Panc1 (cell line): ENCODE data around the gene CCN2. TPM values are rescaled to one million over a fixed set of nuclear protein-coding genes. Genes with fewer than 3 reads are reported as not detected.

ENCODE experiments used
- ATAC-seq: fragments of 200-7000 bp; cut with Tn5 transposase; 2 replicates; pipeline ENCODE4 v1.9.1; 2020; ENCODE audit warnings: mild to moderate bottlenecking, moderate library complexity
- BruUV-seq: library from RNA; stranded (reverse); fragments of 400-500 nt; replicated peaks from 2 replicates; lab custom pipeline; 2021; lab: Mats Ljungman, UMichigan
- CTCF ChIA-PET: fragments of 300-600 bp; sonication (Branson Sonifier 250); formaldehyde crosslinking; loops from one replicate; lab custom pipeline; 2022; ENCODE audit warnings: antibody characterized with exemption; lab: Charles Lee
- POLR2A ChIA-PET: fragments of 300-600 bp; sonication (Branson Sonifier 250); formaldehyde crosslinking; loops from one replicate; lab custom pipeline; 2022; ENCODE audit warnings: antibody characterized with exemption; lab: Charles Lee
- DNase-seq: peaks from one replicate; pipeline ENCODE4 v3.0.0-alpha.2; 2010; ENCODE audit warnings: low read depth, low spot score
- H3K27ac ChIP-seq: 2 replicates; pipeline ENCODE4 v1.5.1; 2011; ENCODE audit warnings: mild to moderate bottlenecking, low read length, inconsistent platforms
- H3K27me3 ChIP-seq: fragments of 200-500 bp; sonication (Bioruptor generic); 2 replicates; pipeline ENCODE4 v1.6.0; 2014; ENCODE audit warnings: low read length, inconsistent platforms; ENCODE audit not compliant: control insufficient read depth, insufficient read depth
- H3K36me3 ChIP-seq: fragments of 200-500 bp; sonication (Bioruptor generic); 2 replicates; pipeline ENCODE4 v1.5.1; 2014; ENCODE audit warnings: inconsistent platforms, mild to moderate bottlenecking, low read length, moderate library complexity; ENCODE audit not compliant: control insufficient read depth, insufficient read depth
- H3K4me1 ChIP-seq: 2 replicates; pipeline ENCODE4 v1.5.1; 2011; ENCODE audit warnings: inconsistent platforms, mild to moderate bottlenecking, low read length, moderate library complexity; ENCODE audit not compliant: control insufficient read depth, insufficient read depth
- H3K4me3 ChIP-seq, 2 experiments: 2 replicates each; pipeline ENCODE4 v1.5.1; 2011 to 2012; ENCODE audit warnings: low read depth in 2 of 2, low read length in 2 of 2, mild to moderate bottlenecking in 2 of 2, inconsistent platforms in 1 of 2, moderate library complexity in 1 of 2
- H3K9me3 ChIP-seq: fragments of 200-500 bp; sonication (Bioruptor generic); 2 replicates; pipeline ENCODE4 v1.5.1; 2014; ENCODE audit warnings: low read depth, mild to moderate bottlenecking, inconsistent platforms, low read length, moderate library complexity; ENCODE audit not compliant: control insufficient read depth, insufficient read depth
- CTCF ChIP-seq: fragments of 450-650 bp; IDR thresholded peaks from 2 replicates; pipeline ENCODE4 v1.5.1; 2017; ENCODE audit warnings: mild to moderate bottlenecking
- POLR2AphosphoS5 ChIP-seq: IDR thresholded peaks from 2 replicates; pipeline ENCODE4 v1.6.1; 2012; ENCODE audit warnings: mild to moderate bottlenecking, low read depth, low read length, moderate library complexity
- REST ChIP-seq, 2 experiments: IDR thresholded peaks; 2 replicates each; pipeline ENCODE4 v1.6.1; 2011 to 2012; ENCODE audit warnings: low read depth in 2 of 2, control low read depth in 1 of 2, low read length in 1 of 2, mild to moderate bottlenecking in 1 of 2, moderate library complexity in 1 of 2; ENCODE audit not compliant: insufficient read depth in 1 of 2
- SIN3A ChIP-seq: IDR thresholded peaks from 2 replicates; pipeline ENCODE4 v1.6.1; 2012; ENCODE audit warnings: low read depth, mild to moderate bottlenecking, low read length, moderate library complexity, borderline replicate concordance; ENCODE audit not compliant: insufficient read depth
- TCF7L2 ChIP-seq: IDR thresholded peaks from 2 replicates; pipeline ENCODE4 v1.6.1; 2011; ENCODE audit warnings: mild to moderate bottlenecking, low read depth, low read length, inconsistent platforms
- in situ Hi-C: cut with HindIII; loops from 2 replicates; pipeline ENCODE4 v1.10.0; 2016; ENCODE audit warnings: low sequenced_read_pairs, low pct_unique_long_range_greater_than_20kb
- intact Hi-C: fragments of 100-400 bp; cut with micrococcal nuclease; formaldehyde crosslinking; loops from one replicate; pipeline ENCODE4 v1.10.0; 2022; ENCODE audit not compliant: unreplicated experiment
- total RNA-seq: library from RNA; stranded (reverse); gene quantifications from one replicate; pipeline ENCODE4 v1.2.1, GENCODE V29; 2021; ENCODE audit not compliant: unreplicated experiment

The CCN2 gene
- total RNA-seq, 1 experiment from 2014 or later: 155 TPM

DNA sequence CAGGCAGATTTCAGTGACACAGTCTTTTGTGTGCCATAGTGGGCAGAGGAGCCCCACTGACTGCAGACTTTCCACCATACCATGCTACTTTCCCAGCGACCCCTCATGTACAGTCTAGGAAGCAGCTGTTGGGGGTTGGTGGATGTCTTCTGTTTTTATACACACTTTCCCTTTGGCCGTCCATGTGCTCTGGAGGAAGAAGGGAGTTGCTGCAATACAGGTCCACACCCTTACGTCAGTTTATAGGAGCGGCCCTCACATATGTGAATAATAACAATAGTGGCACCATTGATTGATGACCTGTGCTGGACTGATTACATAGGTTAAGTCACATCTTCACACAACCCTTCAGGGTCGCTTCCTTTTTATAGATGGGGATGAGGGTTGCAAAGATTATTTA lies 17.5 kb upstream of the CCN2 start:
- in situ Hi-C loops: no loop called here

GRCh38 chr6:131967948-131968347 lies 16.8 kb upstream of the CCN2 start:
- ATAC-seq (no peak), DNase-seq (no peak)
- Histone ChIP-seq H3K9me3 (no peaks in the 10 kb centered on the region), H3K27me3 (no peaks in the 10 kb centered on the region), H3K27ac (no peak overlapping the region), H3K4me1 (no peaks in the 10 kb centered on the region), H3K4me3 (no peak overlapping the region), H3K36me3 (no peaks in the 10 kb centered on the region)
- no TSS peak for BruUV-seq
- ChIA-PET CTCF (no interaction called here), POLR2A (no interaction called here)
- intact Hi-C loops: no loop called here
- in situ Hi-C loops: no loop called here
- TF ChIP-seq SIN3A (no peak), TCF7L2 (no peak), CTCF (no peak), POLR2AphosphoS5 (no peak), REST (IDR thresholded peaks at IDR 0.05; ENCODE audit: insufficient read depth in 1 of 2, low read depth in 2 of 2, low read length in 1 of 2) (no peak)

More for the DNA sequence above, 17.5 kb upstream of the CCN2 start:
- ChIA-PET CTCF (no interaction called here), POLR2A (no interaction called here)
- Histone ChIP-seq H3K9me3 (no peaks in the 10 kb centered on the region), H3K27ac (no peak overlapping the region), H3K4me3 (no peak overlapping the region), H3K36me3 (no peaks in the 10 kb centered on the region), H3K4me1 (no peaks in the 10 kb centered on the region), H3K27me3 (no peaks in the 10 kb centered on the region)
- no peak for ATAC-seq
- no peak for DNase-seq
- TF ChIP-seq CTCF: no peak
- intact Hi-C loops: no loop called here
- no TSS peak for BruUV-seq
